H54 (cell line): ENCODE results near the gene OVCH2.
"Not testable (repeated sequence)": the region's sequence is repeated elsewhere in the genome, so short reads cannot be mapped to it uniquely, and the experiment has no call there.

ENCODE experiments used
- DNase-seq: peaks from one replicate; pipeline ENCODE4 v3.0.0; 2011; ENCODE audit warnings: low spot score, mixed read lengths; ENCODE audit not compliant: insufficient read length
- FAIRE-seq: peaks from 3 replicates; lab custom pipeline; 2011; peaks lifted over from hg19 to GRCh38; lab: Jason Lieb, UNC
- POLR2A ChIP-seq: IDR thresholded peaks from 2 replicates; pipeline ENCODE4 v1.6.1; 2011; ENCODE audit warnings: low read depth, mild to moderate bottlenecking, low read length

Gene OVCH2

GRCh38 chr11:7706377-7706776, at the start of gene OVCH2:
Gene OVCH2 (minus strand): TSS chr11:7706477. CDS start chr11:7706394, 83 bp downstream.
- DNase-seq (no peak), FAIRE-seq (no peak)
- TF ChIP-seq POLR2A: no peak

- no peak for FAIRE-seq
- TF ChIP-seq POLR2A: no peak
- DNase-seq: no peak
Observed at GRCh38 chr11:7749456-7749855, 43.2 kb upstream of the OVCH2 start.

GRCh38 chr11:7734767-7735166, 28.5 kb upstream of the OVCH2 start:
- not testable (repeated sequence) for FAIRE-seq

GRCh38 chr11:7714786-7715185, 8.5 kb upstream of the OVCH2 start:
- DNase-seq (no peak), FAIRE-seq (no peak)
- no peak for TF ChIP-seq POLR2A

More at GRCh38 chr11:7734767-7735166, 28.5 kb upstream of the OVCH2 start:
- DNase-seq: not testable (repeated sequence)

- FAIRE-seq (no peak), DNase-seq (no peak)
- no peak for TF ChIP-seq POLR2A
Observed at GRCh38 chr11:7703740-7704139, 2.5 kb downstream of the OVCH2 start.

- DNase-seq (no peak), FAIRE-seq (no peak)
- no peak for TF ChIP-seq POLR2A
Observed at GRCh38 chr11:7696424-7696823, 9.9 kb downstream of the OVCH2 start.

GRCh38 chr11:7694235-7694634, 12.0 kb downstream of the OVCH2 start:
- TF ChIP-seq POLR2A: no peak
- DNase-seq (no peak), FAIRE-seq (no peak)

- no peak for TF ChIP-seq POLR2A
- FAIRE-seq: no peak
- no peak for DNase-seq
Observed at GRCh38 chr11:7692426-7692825, 13.9 kb downstream of the OVCH2 start.

- DNase-seq (no peak), FAIRE-seq (no peak)
- no peak for TF ChIP-seq POLR2A
Observed at GRCh38 chr11:7691759-7692350, 14.4 kb downstream of the OVCH2 start.

- no peak for FAIRE-seq
- TF ChIP-seq POLR2A: no peak
- DNase-seq: no peak
Observed at GRCh38 chr11:7690648-7691047, 15.6 kb downstream of the OVCH2 start.

GRCh38 chr11:7689239-7689638, 17.0 kb downstream of the OVCH2 start:
- DNase-seq: no peak
- TF ChIP-seq POLR2A: no peak
- FAIRE-seq: no peak

- no peak for FAIRE-seq
- no peak for TF ChIP-seq POLR2A
- DNase-seq: no peak
Observed at GRCh38 chr11:7688238-7688826, 17.9 kb downstream of the OVCH2 start.

GRCh38 chr11:7687386-7687785, 18.9 kb downstream of the OVCH2 start:
- no peak for FAIRE-seq
- DNase-seq: no peak
- TF ChIP-seq POLR2A: no peak

- no peak for TF ChIP-seq POLR2A
- FAIRE-seq (no peak), DNase-seq (no peak)
Observed at GRCh38 chr11:7686761-7687160, 19.5 kb downstream of the OVCH2 start.

- no peak for FAIRE-seq
- no peak for TF ChIP-seq POLR2A
- no peak for DNase-seq
Observed at GRCh38 chr11:7683571-7683970, 22.7 kb downstream of the OVCH2 start.
